Measurements from ENCODE around the gene CDT1. TPM values are rescaled to one million over a fixed set of nuclear protein-coding genes. Genes with fewer than 3 reads are reported as not detected.

CDT1 gene
- total RNA-seq, 1 experiment from 2014 or later = 74.1 TPM

DNA sequence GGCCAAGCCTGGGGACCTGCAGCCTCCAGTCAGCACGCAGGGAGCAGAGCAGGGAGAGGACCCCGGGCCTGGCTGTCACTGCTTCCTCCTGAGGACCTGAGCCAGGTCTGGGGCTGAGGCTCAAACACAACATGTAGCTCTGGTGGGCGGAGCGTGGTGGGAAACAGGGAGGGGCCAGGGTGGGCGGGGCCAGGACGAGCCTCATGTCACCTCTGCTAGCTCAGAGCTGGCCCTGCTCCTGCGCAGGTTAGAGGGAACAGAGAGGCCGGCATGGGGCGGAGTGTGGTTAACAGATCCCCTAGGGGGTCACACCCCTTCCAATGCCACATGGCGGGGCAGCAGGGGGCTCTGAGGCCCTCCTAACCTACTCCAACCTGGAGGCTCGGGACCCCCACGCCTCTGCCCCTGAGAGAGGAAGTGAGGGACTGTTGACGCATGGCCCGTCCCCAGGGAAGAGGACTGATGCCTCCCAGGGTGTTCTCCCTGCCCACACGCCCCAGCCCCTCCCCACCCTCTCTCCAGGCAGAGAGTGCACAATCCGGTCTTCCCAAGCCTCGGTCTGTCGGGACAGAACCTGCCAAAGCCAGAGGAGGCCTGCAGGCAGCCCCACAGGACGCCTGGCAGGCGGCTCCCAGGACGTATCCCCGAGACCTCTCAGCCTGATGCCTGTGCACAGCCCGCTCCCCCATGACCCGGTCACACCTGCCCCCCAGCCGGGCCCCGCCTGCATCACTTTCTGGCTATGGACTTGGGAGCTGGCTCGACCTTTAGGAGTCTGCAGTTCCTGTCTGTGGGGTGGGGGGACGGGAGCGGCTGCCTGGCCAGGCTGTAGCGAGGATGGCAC, 33.8 kb upstream of the CDT1 start:
- Histone ChIP-seq H4K91ac (ENCODE audit: insufficient read length, low read depth, low read length) (no peak overlapping the region), H2AK5ac (ENCODE audit: insufficient read length, low read length) (no peak overlapping the region), H2BK12ac (ENCODE audit: insufficient read length, low read depth, low read length) (no peak overlapping the region), H3K4me1 (ENCODE audit: insufficient read depth, low read length) (no peaks in the 10 kb centered on the region), H3K56ac (ENCODE audit: insufficient read length, low read depth, low read length) (no peak overlapping the region), H3K18ac (ENCODE audit: insufficient read length, low read depth, low read length) (no peak overlapping the region), H2BK5ac (ENCODE audit: insufficient read length, low read length) (no peak overlapping the region), H2BK120ac (ENCODE audit: low read depth, low read length, poor library complexity, severe bottlenecking) (no peak overlapping the region), H3K27ac (ENCODE audit: insufficient read length, low read depth, low read length) (no peak overlapping the region), H4K20me1 (ENCODE audit: control insufficient read depth, insufficient read depth, insufficient read length) (no peaks in the 10 kb centered on the region), H3K9me3 (ENCODE audit: control insufficient read depth, low read depth, low read length) (no peaks in the 10 kb centered on the region), H3T11ph (ENCODE audit: low read length) (no peak overlapping the region), H3K23ac (ENCODE audit: insufficient read length, low read depth, low read length) (no peak overlapping the region), H3K27me3 (ENCODE audit: insufficient read depth, low read length) (no peaks in the 10 kb centered on the region), H2BK20ac (ENCODE audit: low read depth, low read length, poor library complexity, severe bottlenecking) (no peak overlapping the region), H3K14ac (ENCODE audit: insufficient read depth, low read length) (no peak overlapping the region; the same call in 1 of the 2 replicates), H2BK15ac (ENCODE audit: low read depth, low read length) (no peak overlapping the region), H3K79me2 (ENCODE audit: insufficient read depth, low read length) (no peaks in the 10 kb centered on the region; the same call in 1 of the 2 replicates), H3K23me2 (ENCODE audit: insufficient read length, low read depth, low read length, poor library complexity, severe bottlenecking) (no peaks in the 10 kb centered on the region), H4K5ac (ENCODE audit: insufficient read length, low read depth, low read length) (no peak overlapping the region), H3K79me1 (ENCODE audit: insufficient read depth, low read depth, low read length, poor library complexity, severe bottlenecking) (no peaks in the 10 kb centered on the region), H3K4me2 (ENCODE audit: insufficient read depth, insufficient read length, low read length) (no peak overlapping the region), H3K9ac (ENCODE audit: extremely low read depth, insufficient read length, low read length) (no peak overlapping the region), H2AFZ (ENCODE audit: low read length) (no peak overlapping the region), H4K8ac (replicated peaks; ENCODE audit: insufficient read length, low read depth, low read length) (no peak overlapping the region), H3K4ac (ENCODE audit: low read depth, low read length) (no peak overlapping the region)
- no CpG with 5 or more reads among the region's 30 CpGs for WGBS (ENCODE audit: extremely low coverage, insufficient read length, low lambda C conversion rate)
- Mint-ChIP-seq H3K27me3 (ENCODE audit: low read depth) (no peaks in the 10 kb centered on the region), H3K9me3 (no peaks in the 10 kb centered on the region), H3K27ac (peak overlapping the region in 2 of 3 experiments; percentile 74 to 78; a peak in 1 of 7 replicates), H3K4me3 (peak overlapping the region in 1 of 2 experiments; percentile 39; a peak in 2 of 5 replicates), H3K4me1 (peaks cover 25 to 56% of the 10 kb centered on the region in 2 experiments), H3K36me3 (ENCODE audit: insufficient read depth in 1 of 3, low read depth in 3 of 3) (no peaks in the 10 kb centered on the region)
- TF ChIP-seq, protein P1, sequence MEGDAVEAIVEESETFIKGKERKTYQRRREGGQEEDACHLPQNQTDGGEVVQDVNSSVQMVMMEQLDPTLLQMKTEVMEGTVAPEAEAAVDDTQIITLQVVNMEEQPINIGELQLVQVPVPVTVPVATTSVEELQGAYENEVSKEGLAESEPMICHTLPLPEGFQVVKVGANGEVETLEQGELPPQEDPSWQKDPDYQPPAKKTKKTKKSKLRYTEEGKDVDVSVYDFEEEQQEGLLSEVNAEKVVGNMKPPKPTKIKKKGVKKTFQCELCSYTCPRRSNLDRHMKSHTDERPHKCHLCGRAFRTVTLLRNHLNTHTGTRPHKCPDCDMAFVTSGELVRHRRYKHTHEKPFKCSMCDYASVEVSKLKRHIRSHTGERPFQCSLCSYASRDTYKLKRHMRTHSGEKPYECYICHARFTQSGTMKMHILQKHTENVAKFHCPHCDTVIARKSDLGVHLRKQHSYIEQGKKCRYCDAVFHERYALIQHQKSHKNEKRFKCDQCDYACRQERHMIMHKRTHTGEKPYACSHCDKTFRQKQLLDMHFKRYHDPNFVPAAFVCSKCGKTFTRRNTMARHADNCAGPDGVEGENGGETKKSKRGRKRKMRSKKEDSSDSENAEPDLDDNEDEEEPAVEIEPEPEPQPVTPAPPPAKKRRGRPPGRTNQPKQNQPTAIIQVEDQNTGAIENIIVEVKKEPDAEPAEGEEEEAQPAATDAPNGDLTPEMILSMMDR (conservative IDR thresholded peaks at IDR 0.05) = no peak
- DNase-seq = peak; percentile 93

Measured in H9 (cell line).